HG03342 (cell line): ENCODE measurements around the gene PHACTR3.

ENCODE experiments used
- ATAC-seq: cut with Tn5 transposase; IDR thresholded peaks from one replicate; pipeline ENCODE4 v1.9.1; 2021; ENCODE audit warnings: mild to moderate bottlenecking, moderate library complexity; ENCODE audit not compliant: unreplicated experiment

PHACTR3 gene

GRCh38 chr20:59645271-59645670 lies 40.9 kb downstream of the PHACTR3 start:
- ATAC-seq, result no peak

- ATAC-seq, result no peak
Measured at GRCh38 chr20:59645761-59646171, 41.4 kb downstream of the PHACTR3 start.

GRCh38 chr20:59646487-59646886 lies 42.1 kb downstream of the PHACTR3 start:
- no peak for ATAC-seq

GRCh38 chr20:59647271-59647670 lies 42.9 kb downstream of the PHACTR3 start:
- ATAC-seq, result no peak

- no peak for ATAC-seq
Measured at GRCh38 chr20:59648466-59649070, 44.2 kb downstream of the PHACTR3 start.

GRCh38 chr20:59650418-59650817 lies 46.1 kb downstream of the PHACTR3 start:
- ATAC-seq, result no peak

- no peak for ATAC-seq
Measured at GRCh38 chr20:59652381-59652780, 48.0 kb downstream of the PHACTR3 start.

GRCh38 chr20:59656417-59656816 lies 52.1 kb downstream of the PHACTR3 start:
- no peak for ATAC-seq

- ATAC-seq, result no peak
Measured at GRCh38 chr20:59657459-59658046, 53.2 kb downstream of the PHACTR3 start.

GRCh38 chr20:59660471-59660870 lies 56.1 kb downstream of the PHACTR3 start:
- ATAC-seq, result no peak

- no peak for ATAC-seq
Measured at GRCh38 chr20:59661153-59661552, 56.8 kb downstream of the PHACTR3 start.

- no peak for ATAC-seq
Measured at GRCh38 chr20:59661621-59662020, 57.3 kb downstream of the PHACTR3 start.

GRCh38 chr20:59662161-59662560 lies 57.8 kb downstream of the PHACTR3 start:
- ATAC-seq, result no peak

GRCh38 chr20:59662856-59663512 lies 58.6 kb downstream of the PHACTR3 start:
- ATAC-seq, result no peak

- ATAC-seq, result no peak
Measured at GRCh38 chr20:59663513-59664060, 59.2 kb downstream of the PHACTR3 start.

GRCh38 chr20:59664421-59664941 lies 60.1 kb downstream of the PHACTR3 start:
- ATAC-seq, result no peak

- no peak for ATAC-seq
Measured at GRCh38 chr20:59665656-59666555, 61.6 kb downstream of the PHACTR3 start.

- no peak for ATAC-seq
Measured at GRCh38 chr20:59666586-59666985, 62.2 kb downstream of the PHACTR3 start.

- ATAC-seq, result no peak
Measured at GRCh38 chr20:59667131-59667530, 62.8 kb downstream of the PHACTR3 start.

GRCh38 chr20:59667981-59668515 lies 63.7 kb downstream of the PHACTR3 start:
- ATAC-seq, result no peak
